Activated naive CD4-positive, alpha-beta T cell (primary cell): Measurements from ENCODE around the gene MGMT.

ENCODE experiments used
- DNase-seq, 4 experiments: peaks; one replicate each; lab custom pipeline; 2025; lab: John Stamatoyannopoulos, UW

The MGMT gene

GRCh38 chr10:129741280-129741977, 274.4 kb downstream of the MGMT start:
- no peak for DNase-seq

GRCh38 chr10:129741978-129742741, 275.1 kb downstream of the MGMT start:
- no peak for DNase-seq

GRCh38 chr10:129742742-129743550, 275.9 kb downstream of the MGMT start:
- no peak for DNase-seq

- no peak for DNase-seq
Observed at GRCh38 chr10:129743738-129744133, 276.7 kb downstream of the MGMT start.

GRCh38 chr10:129744134-129745111, 277.4 kb downstream of the MGMT start:
- DNase-seq: no peak

- no peak for DNase-seq
Observed at GRCh38 chr10:129745186-129745750, 278.2 kb downstream of the MGMT start.

- no peak for DNase-seq
Observed at GRCh38 chr10:129754211-129755050, 287.4 kb downstream of the MGMT start.

GRCh38 chr10:129755158-129755591, 288.1 kb downstream of the MGMT start:
- DNase-seq: no peak

GRCh38 chr10:129755621-129756020, 288.6 kb downstream of the MGMT start:
- no peak for DNase-seq

- DNase-seq: no peak
Observed at GRCh38 chr10:129756912-129757901, 290.2 kb downstream of the MGMT start.

- DNase-seq: no peak
Observed at GRCh38 chr10:129758207-129759021, 291.4 kb downstream of the MGMT start.

GRCh38 chr10:129759214-129760002, 292.4 kb downstream of the MGMT start:
- no peak for DNase-seq

GRCh38 chr10:129760003-129760315, 292.9 kb downstream of the MGMT start:
- no peak for DNase-seq

- DNase-seq: no peak
Observed at GRCh38 chr10:129760416-129760815, 293.4 kb downstream of the MGMT start.

- DNase-seq: no peak
Observed at GRCh38 chr10:129761197-129761972, 294.3 kb downstream of the MGMT start.
